Endothelial cell of umbilical vein (primary cell): ENCODE results near the gene MYH3. TPM values are rescaled to one million over a fixed set of nuclear protein-coding genes. Genes with fewer than 3 reads are reported as not detected.

ENCODE experiments used
- BruUV-seq: library from RNA; stranded (reverse); fragments of 400-500 nt; replicated peaks from 2 replicates; lab custom pipeline; 2021; lab: Mats Ljungman, UMichigan
- CTCF ChIA-PET: fragments of 300-600, 350-600 bp; sonication (Branson Sonifier 250); formaldehyde crosslinking; loops from one replicate; lab custom pipeline; 2021; ENCODE audit warnings: antibody characterized with exemption, inconsistent platforms; lab: Charles Lee
- POLR2A ChIA-PET: fragments of 300-600, 350-600 bp; sonication (Branson Sonifier 250); formaldehyde crosslinking; loops from one replicate; lab custom pipeline; 2021; ENCODE audit warnings: antibody characterized with exemption, inconsistent platforms; lab: Charles Lee
- DNase-seq: peaks from one replicate; pipeline ENCODE4 v3.0.0-alpha.2; 2011; ENCODE audit warnings: low read depth, low spot score
- FAIRE-seq: peaks from 2 replicates; lab custom pipeline; 2011; peaks lifted over from hg19 to GRCh38; lab: Jason Lieb, UNC
- H2AFZ ChIP-seq: 2 replicates; pipeline ENCODE4 v1.6.0; 2012; ENCODE audit warnings: low read depth, low read length, control low read depth, inconsistent platforms
- H3K27ac ChIP-seq: 2 replicates; pipeline ENCODE4 v1.5.1; 2011; ENCODE audit warnings: low read depth, mild to moderate bottlenecking, control low read depth, low read length, moderate library complexity; ENCODE audit not compliant: insufficient read depth
- H3K27me3 ChIP-seq, 2 experiments: 2 replicates each; pipeline versions ENCODE4 v1.6.0 to v1.6.1; 2011; ENCODE audit warnings: low read length in 2 of 2, mixed read lengths in 1 of 2; ENCODE audit not compliant: control insufficient read depth in 2 of 2, insufficient read depth in 2 of 2
- H3K36me3 ChIP-seq, 2 experiments: 2 replicates in 1 of 2; 3 replicates in 1 of 2; pipeline ENCODE4 v1.5.1; 2011; ENCODE audit warnings: low read length in 2 of 2, mild to moderate bottlenecking in 1 of 2, moderate library complexity in 1 of 2; ENCODE audit not compliant: control insufficient read depth in 2 of 2, insufficient read depth in 2 of 2; ENCODE audit errors: extremely low read depth in 1 of 2
- H3K4me1 ChIP-seq: 3 replicates; pipeline ENCODE4 v1.5.1; 2011; ENCODE audit warnings: mild to moderate bottlenecking, low read length; ENCODE audit not compliant: control insufficient read depth, insufficient read depth; ENCODE audit errors: extremely low read depth
- H3K4me2 ChIP-seq: 2 replicates; pipeline ENCODE4 v1.6.1; 2011; ENCODE audit warnings: low read length, control low read depth, mixed read lengths; ENCODE audit not compliant: insufficient read depth
- H3K4me3 ChIP-seq, 3 experiments: fragments of 200-600 bp in 1 of 3; sonication (generic), shearing (Covaris generic) in 1 of 3; replicated peaks in 1 of 3; 2 replicates each; pipeline ENCODE4 v1.5.1; 2011 to 2016; ENCODE audit warnings: control low read depth in 3 of 3, low read length in 3 of 3, mild to moderate bottlenecking in 2 of 3, inconsistent platforms in 1 of 3, low read depth in 1 of 3, moderate library complexity in 1 of 3; ENCODE audit not compliant: insufficient read depth in 1 of 3
- H3K79me2 ChIP-seq: 2 replicates; pipeline ENCODE4 v1.6.0; 2012; ENCODE audit warnings: low read length, inconsistent platforms; ENCODE audit not compliant: control insufficient read depth, insufficient read depth
- H3K9ac ChIP-seq: replicated peaks from 2 replicates; pipeline ENCODE3; 2011; ENCODE audit warnings: low read length, control low read depth; ENCODE audit not compliant: insufficient read depth; ENCODE audit errors: extremely low read depth
- H3K9me1 ChIP-seq: replicated peaks from 3 replicates; pipeline ENCODE4 v1.6.0; 2011; ENCODE audit warnings: mild to moderate bottlenecking, low read length; ENCODE audit not compliant: control insufficient read depth, insufficient read depth; ENCODE audit errors: extremely low read depth
- H3K9me3 ChIP-seq: replicated peaks from 2 replicates; pipeline ENCODE4 v1.5.1; 2012; ENCODE audit warnings: low read length, inconsistent platforms; ENCODE audit not compliant: control insufficient read depth, insufficient read depth
- H4K20me1 ChIP-seq: replicated peaks from 2 replicates; pipeline ENCODE3; 2011; ENCODE audit warnings: mild to moderate bottlenecking, low read length; ENCODE audit not compliant: control insufficient read depth, insufficient read depth; ENCODE audit errors: extremely low read depth
- CTCF ChIP-seq, 2 donors: IDR thresholded peaks; 1 replicate in 1 of 2; 2 replicates in 1 of 2; pipeline ENCODE4 v1.5.1; 2011; ENCODE audit warnings: low read length in 2 of 2, mild to moderate bottlenecking in 2 of 2, moderate library complexity in 2 of 2, control low read depth in 1 of 2, inconsistent platforms in 1 of 2, low read depth in 1 of 2; ENCODE audit not compliant: insufficient read depth in 1 of 2; ENCODE audit errors: extremely low read depth in 1 of 2
- EZH2 ChIP-seq: IDR thresholded peaks from 2 replicates; pipeline ENCODE4 v1.6.1; 2012; ENCODE audit warnings: borderline replicate concordance, low read depth, mild to moderate bottlenecking, moderate library complexity, low read length, inconsistent platforms; ENCODE audit not compliant: severe bottlenecking
- FOS ChIP-seq: IDR thresholded peaks from 2 replicates; pipeline ENCODE4 v1.6.1; 2011; ENCODE audit warnings: mild to moderate bottlenecking, low read length, moderate library complexity, borderline replicate concordance; ENCODE audit not compliant: insufficient read depth
- GATA2 ChIP-seq: IDR thresholded peaks from 2 replicates; pipeline ENCODE4 v1.7.0; 2011; ENCODE audit warnings: low read depth, mild to moderate bottlenecking, moderate library complexity, mixed read lengths, low read length; ENCODE audit not compliant: insufficient read length, insufficient read depth
- JUN ChIP-seq: IDR thresholded peaks from 2 replicates; pipeline ENCODE4 v1.6.1; 2011; ENCODE audit warnings: borderline replicate concordance, low read depth; ENCODE audit not compliant: insufficient read length, insufficient read depth
- MYC ChIP-seq: IDR thresholded peaks from one replicate; pipeline ENCODE4 v1.6.1; 2011; ENCODE audit warnings: mild to moderate bottlenecking, low read depth, low read length
- POLR2A ChIP-seq: IDR thresholded peaks from 2 replicates; pipeline ENCODE4 v1.6.1; 2012; ENCODE audit warnings: low read depth, mild to moderate bottlenecking, control low read depth, low read length
- POLR2AphosphoS5 ChIP-seq: IDR thresholded peaks from 2 replicates; pipeline ENCODE4 v1.6.1; 2012; ENCODE audit warnings: low read depth, mild to moderate bottlenecking, control low read depth, low read length, moderate library complexity; ENCODE audit not compliant: insufficient read depth
- dilution Hi-C: fragments of 300-500 bp; cut with MboI; formaldehyde crosslinking; loops from one replicate; pipeline ENCODE4 v1.15.0; 2019; ENCODE audit warnings: low sequenced_read_pairs; ENCODE audit not compliant: extremely low pct_ligation_motif_present
- intact Hi-C: fragments of 100-400 bp; cut with micrococcal nuclease; formaldehyde crosslinking; loops from one replicate; pipeline ENCODE4 v1.10.0; 2022
- polyA plus RNA-seq, 4 experiments: library from polyadenylated mRNA; depleted of rRNA in 3 of 4; stranded (reverse) in 3 of 4; unstranded in 1 of 4; fragments of >200 nt; gene quantifications; 2 replicates each; pipeline versions ENCODE4 v1.2.1 to v1.2.3, GENCODE V29; 2011 to 2012; ENCODE audit warnings: missing spikeins in 1 of 4
- total RNA-seq: library from RNA; stranded (reverse); gene quantifications from 2 replicates; pipeline ENCODE4 v1.2.3, GENCODE V29; 2021
- TF ChIP-seq, protein P1 (sequence below): IDR thresholded peaks from 2 replicates; pipeline ENCODE4 v1.6.1; 2011; ENCODE audit not compliant: insufficient read depth, insufficient read length

The MYH3 gene
- total and polyA plus RNA-seq, 2 donors (not counting 3 experiments of a cell fraction or from before 2014, with no cell fraction given) = 0.65 to 0.73 TPM

GRCh38 chr17:10638151-10638550 is 19.0 kb downstream of the MYH3 start:
- dilution Hi-C loops (no loop called here), intact Hi-C loops (no loop called here)
- ChIA-PET CTCF (interaction anchor here (0.6 to 4.5 kb wide), 3 partner anchors 8 to 25 kb away, joined by 4 to 24 read pairs (median 9); no protein-coding TSS in a partner anchor), POLR2A (no interaction called here)
- Histone ChIP-seq H3K9me1 (no peaks in the 10 kb centered on the region), H3K9ac (no peak overlapping the region), H2AFZ (no peak overlapping the region), H3K36me3 (no peaks in the 10 kb centered on the region), H3K27me3 (no peaks in the 10 kb centered on the region), H3K27ac (no peak overlapping the region), H3K9me3 (no peaks in the 10 kb centered on the region), H4K20me1 (no peaks in the 10 kb centered on the region), H3K4me3 (no peak overlapping the region), H3K79me2 (no peaks in the 10 kb centered on the region), H3K4me2 (no peak overlapping the region), H3K4me1 (no peaks in the 10 kb centered on the region)
- BruUV-seq = no TSS peak
- TF ChIP-seq POLR2AphosphoS5 (no peak), POLR2A (no peak), GATA2 (no peak)
- FAIRE-seq (no peak), DNase-seq (no peak)

DNA sequence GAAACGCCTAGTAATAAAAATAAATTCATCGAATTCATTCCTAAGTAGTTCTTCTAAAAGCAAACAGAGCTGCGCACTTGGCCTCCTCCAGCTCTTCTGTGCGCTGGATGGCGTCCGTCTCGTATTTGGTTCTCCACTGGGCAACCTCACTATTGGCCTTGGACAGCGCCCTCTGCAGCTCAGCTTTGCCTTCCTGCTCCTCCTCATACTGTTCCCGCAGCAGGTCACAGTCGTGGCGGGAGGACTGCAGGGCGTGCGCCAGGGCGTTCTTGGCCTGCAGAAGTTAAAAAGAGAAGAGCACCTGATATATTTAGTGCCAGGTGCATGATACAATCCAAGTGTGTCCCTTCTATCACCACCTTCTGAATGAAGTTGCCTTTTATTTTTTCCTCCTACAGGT is 21.8 kb downstream of the MYH3 start:
- dilution Hi-C loops = no loop called here
- ChIA-PET CTCF (interaction anchor here (1.8 to 4.2 kb wide), 2 partner anchors 12 to 19 kb away, joined by 9 to 27 read pairs; no protein-coding TSS in a partner anchor), POLR2A (no interaction called here)
- Histone ChIP-seq H3K27me3 (no peaks in the 10 kb centered on the region), H3K36me3 (no peaks in the 10 kb centered on the region), H3K79me2 (no peaks in the 10 kb centered on the region), H2AFZ (no peak overlapping the region), H3K9me1 (no peaks in the 10 kb centered on the region), H3K4me2 (no peak overlapping the region), H3K4me3 (no peak overlapping the region), H3K27ac (no peak overlapping the region), H3K9me3 (no peaks in the 10 kb centered on the region), H3K4me1 (no peaks in the 10 kb centered on the region), H3K9ac (no peak overlapping the region), H4K20me1 (no peaks in the 10 kb centered on the region)
- BruUV-seq = no TSS peak
- TF ChIP-seq POLR2AphosphoS5 = no peak
- no peak for TF ChIP-seq GATA2
- no peak for TF ChIP-seq JUN
- no peak for TF ChIP-seq MYC
- TF ChIP-seq, protein P1, sequence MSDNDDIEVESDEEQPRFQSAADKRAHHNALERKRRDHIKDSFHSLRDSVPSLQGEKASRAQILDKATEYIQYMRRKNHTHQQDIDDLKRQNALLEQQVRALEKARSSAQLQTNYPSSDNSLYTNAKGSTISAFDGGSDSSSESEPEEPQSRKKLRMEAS = no peak
- TF ChIP-seq CTCF (IDR thresholded peaks at IDR 0.05; ENCODE audit: extremely low read depth in 1 of 2, insufficient read depth in 1 of 2, low read depth in 1 of 2, low read length in 2 of 2) = no peak
- TF ChIP-seq FOS = no peak
- no peak for TF ChIP-seq POLR2A
- TF ChIP-seq EZH2 = no peak
- no peak for FAIRE-seq
- DNase-seq = no peak
- intact Hi-C loops = no loop called here
